ENCODE results near the gene LMLN. TPM values are rescaled to one million over a fixed set of nuclear protein-coding genes. Genes with fewer than 3 reads are reported as not detected.

The LMLN gene
- polyA plus RNA-seq, 1 donor (not counting 4 experiments of a cell fraction or from before 2014, with no cell fraction given): 5.2 TPM

DNA sequence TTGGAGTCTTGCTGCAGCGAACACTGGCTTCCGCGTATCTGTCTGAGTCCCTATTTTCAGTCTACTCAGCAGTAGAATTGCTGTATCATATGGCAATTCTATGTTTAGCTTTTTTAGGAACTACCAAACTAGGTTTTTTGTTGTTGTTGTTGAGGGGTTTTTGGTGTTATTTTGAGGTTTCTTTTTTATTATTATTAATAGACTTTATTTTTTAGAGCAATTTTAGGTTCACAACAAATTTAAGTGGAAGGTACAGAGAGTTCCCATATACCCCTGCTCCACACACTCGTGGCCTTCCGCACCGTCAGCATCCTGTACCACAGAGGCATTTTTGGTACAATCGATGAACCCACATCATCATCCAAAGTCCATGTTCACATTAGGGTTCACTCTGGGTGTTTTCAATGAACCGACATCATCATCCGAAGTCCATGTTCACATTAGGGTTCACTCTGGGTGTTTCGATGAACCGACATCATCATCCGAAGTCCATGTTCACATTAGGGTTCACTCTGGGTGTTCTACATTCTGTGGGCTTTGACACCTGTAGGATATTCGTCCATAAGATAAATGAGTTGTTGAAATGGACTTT is 67.9 kb downstream of the LMLN start:
- Histone ChIP-seq H3K9me3 (ENCODE audit: control insufficient read depth, low read depth, low read length) (no peaks in the 10 kb centered on the region), H3K4me2 (ENCODE audit: control insufficient read depth, extremely low read depth, insufficient read depth, low read depth, low read length) (no peak overlapping the region), H3K4me1 (ENCODE audit: control insufficient read depth, extremely low read depth, insufficient read depth, low read length) (no peaks in the 10 kb centered on the region), H3K27ac (ENCODE audit: control insufficient read depth, insufficient read depth, low read length) (no peak overlapping the region), H2AFZ (ENCODE audit: control insufficient read depth, low read length) (no peak overlapping the region), H3K79me2 (ENCODE audit: control insufficient read depth, insufficient read depth, low read length) (no peaks in the 10 kb centered on the region), H3K9ac (ENCODE audit: control insufficient read depth, extremely low read depth, insufficient read depth, low read length) (no peak overlapping the region), H3K4me3 (ENCODE audit: control insufficient read depth in 2 of 3, extremely low read depth in 1 of 3, insufficient read depth in 2 of 3, low read depth in 1 of 3, low read length in 3 of 3) (no peak overlapping the region), H3K9me1 (ENCODE audit: control insufficient read depth, extremely low read depth, insufficient read depth, low read length) (no peaks in the 10 kb centered on the region), H3K27me3 (ENCODE audit: control insufficient read depth, extremely low read depth, insufficient read depth, low read length) (no peaks in the 10 kb centered on the region), H4K20me1 (ENCODE audit: control insufficient read depth, extremely low read depth, insufficient read depth, low read length) (no peaks in the 10 kb centered on the region), H3K36me3 (ENCODE audit: control insufficient read depth in 2 of 2, extremely low read depth in 1 of 2, insufficient read depth in 2 of 2, low read length in 2 of 2) (no peaks in the 10 kb centered on the region)
- dilution Hi-C loops (cut with MboI; ENCODE audit: extremely low pct_ligation_motif_present, low sequenced_read_pairs): no loop called here
- DNase-seq (ENCODE audit: low read depth, low spot score) (no peak), FAIRE-seq (no peak)
- TF ChIP-seq, protein P1, sequence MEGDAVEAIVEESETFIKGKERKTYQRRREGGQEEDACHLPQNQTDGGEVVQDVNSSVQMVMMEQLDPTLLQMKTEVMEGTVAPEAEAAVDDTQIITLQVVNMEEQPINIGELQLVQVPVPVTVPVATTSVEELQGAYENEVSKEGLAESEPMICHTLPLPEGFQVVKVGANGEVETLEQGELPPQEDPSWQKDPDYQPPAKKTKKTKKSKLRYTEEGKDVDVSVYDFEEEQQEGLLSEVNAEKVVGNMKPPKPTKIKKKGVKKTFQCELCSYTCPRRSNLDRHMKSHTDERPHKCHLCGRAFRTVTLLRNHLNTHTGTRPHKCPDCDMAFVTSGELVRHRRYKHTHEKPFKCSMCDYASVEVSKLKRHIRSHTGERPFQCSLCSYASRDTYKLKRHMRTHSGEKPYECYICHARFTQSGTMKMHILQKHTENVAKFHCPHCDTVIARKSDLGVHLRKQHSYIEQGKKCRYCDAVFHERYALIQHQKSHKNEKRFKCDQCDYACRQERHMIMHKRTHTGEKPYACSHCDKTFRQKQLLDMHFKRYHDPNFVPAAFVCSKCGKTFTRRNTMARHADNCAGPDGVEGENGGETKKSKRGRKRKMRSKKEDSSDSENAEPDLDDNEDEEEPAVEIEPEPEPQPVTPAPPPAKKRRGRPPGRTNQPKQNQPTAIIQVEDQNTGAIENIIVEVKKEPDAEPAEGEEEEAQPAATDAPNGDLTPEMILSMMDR (optimal IDR thresholded peaks at IDR 0.05 in 1 of 3, IDR thresholded peaks at IDR 0.05 in 1 of 3, conservative IDR thresholded peaks at IDR 0.05 in 1 of 3; ENCODE audit: extremely low read depth in 1 of 3, insufficient read depth in 2 of 3, low read length in 3 of 3): no peak
- TF ChIP-seq EZH2 (IDR thresholded peaks at IDR 0.05; ENCODE audit: low read length): no peak

DNA sequence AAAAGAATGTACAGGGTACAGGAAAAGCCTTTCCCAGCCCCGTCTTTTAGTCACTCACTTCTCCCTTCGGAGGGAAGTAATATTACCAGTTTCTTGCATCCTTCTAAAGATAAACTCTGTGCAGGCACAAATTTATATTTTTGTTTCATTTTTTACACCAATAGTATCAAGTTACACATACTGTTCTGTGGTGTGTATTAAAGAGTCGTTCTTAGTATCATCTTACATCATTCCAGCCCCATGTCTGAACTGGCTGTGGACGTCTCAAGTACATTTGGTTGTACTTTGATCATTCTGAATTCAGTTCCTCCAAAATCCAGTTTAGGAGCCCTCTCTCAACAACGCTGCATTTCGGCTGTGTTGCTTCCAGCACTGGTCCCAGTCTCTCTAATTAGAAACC is 68.7 kb downstream of the LMLN start:
- H3K9me3 ChIP-seq (ENCODE audit: control insufficient read depth, low read depth, low read length): no peaks in the 10 kb centered on the region
- no peaks in the 10 kb centered on the region for H3K36me3 ChIP-seq (ENCODE audit: control insufficient read depth in 2 of 2, extremely low read depth in 1 of 2, insufficient read depth in 2 of 2, low read length in 2 of 2)
- FAIRE-seq: no peak
- no peaks in the 10 kb centered on the region for H3K27me3 ChIP-seq (ENCODE audit: control insufficient read depth, extremely low read depth, insufficient read depth, low read length)
- H4K20me1 ChIP-seq (ENCODE audit: control insufficient read depth, extremely low read depth, insufficient read depth, low read length): no peaks in the 10 kb centered on the region
- H3K4me2 ChIP-seq (ENCODE audit: control insufficient read depth, extremely low read depth, insufficient read depth, low read depth, low read length): no peak overlapping the region
- no peaks in the 10 kb centered on the region for H3K9me1 ChIP-seq (ENCODE audit: control insufficient read depth, extremely low read depth, insufficient read depth, low read length)
- TF ChIP-seq EZH2 (IDR thresholded peaks at IDR 0.05; ENCODE audit: low read length): no peak
- TF ChIP-seq, protein P1 (optimal IDR thresholded peaks at IDR 0.05 in 1 of 3, IDR thresholded peaks at IDR 0.05 in 1 of 3, conservative IDR thresholded peaks at IDR 0.05 in 1 of 3; ENCODE audit: extremely low read depth in 1 of 3, insufficient read depth in 2 of 3, low read length in 3 of 3): no peak
- H3K4me1 ChIP-seq (ENCODE audit: control insufficient read depth, extremely low read depth, insufficient read depth, low read length): no peaks in the 10 kb centered on the region
- H3K79me2 ChIP-seq (ENCODE audit: control insufficient read depth, insufficient read depth, low read length): no peaks in the 10 kb centered on the region
- no peak overlapping the region for H3K9ac ChIP-seq (ENCODE audit: control insufficient read depth, extremely low read depth, insufficient read depth, low read length)
- no peak overlapping the region for H3K4me3 ChIP-seq (ENCODE audit: control insufficient read depth in 2 of 3, extremely low read depth in 1 of 3, insufficient read depth in 2 of 3, low read depth in 1 of 3, low read length in 3 of 3)
- H3K27ac ChIP-seq (ENCODE audit: control insufficient read depth, insufficient read depth, low read length): no peak overlapping the region
- no peak overlapping the region for H2AFZ ChIP-seq (ENCODE audit: control insufficient read depth, low read length)
- DNase-seq (ENCODE audit: low read depth, low spot score): no peak
- dilution Hi-C loops (cut with MboI; ENCODE audit: extremely low pct_ligation_motif_present, low sequenced_read_pairs): no loop called here

All from keratinocyte (primary cell).